K562 treated with DMSO at 1 percent for 4 hours (cell line): ENCODE data around the gene TFE3. TPM values are rescaled to one million over a fixed set of nuclear protein-coding genes. Genes with fewer than 3 reads are reported as not detected.

Experiments
- total RNA-seq: library from RNA; unstranded; fragments of 300-600 nt; gene quantifications from 2 replicates; pipeline ENCODE4 v1.2.3, GENCODE V29; 2022; ENCODE audit not compliant: insufficient read depth

The TFE3 gene
- 25.4 and 31.6 TPM in 2 replicates for total RNA-seq

GRCh38 chrX:49043220-49043986 lies at the start of gene TFE3:
Gene TFE3 (minus strand): TSS chrX:49043357. CDS start chrX:49043226, 131 bp downstream.

GRCh38 chrX:49079489-49080428 lies 36.6 kb upstream of the TFE3 start, which contains the start of gene WDR45:
Gene WDR45 (minus strand): TSS chrX:49079887. CDS start chrX:49078095, 1,792 bp downstream.

GRCh38 chrX:49073601-49074575 lies 30.7 kb upstream of the TFE3 start, which contains the start of gene PRAF2:
Gene PRAF2 (minus strand): TSS chrX:49074002. CDS start chrX:49073987, 15 bp downstream.

GRCh38 chrX:49058794-49059193 lies 15.6 kb upstream of the TFE3 start, which contains the start of gene CCDC120:
Gene CCDC120 (plus strand): TSS chrX:49058999. CDS start chrX:49062042, 3,043 bp downstream.

GRCh38 chrX:49002091-49002935 lies 40.8 kb downstream of the TFE3 start, which contains the start of gene GRIPAP1:
Gene GRIPAP1 (minus strand): TSS chrX:49002264. CDS start chrX:49002229, 35 bp downstream.

Other genes with a start within 250 kb of the TFE3 start
- 61.7 and 64.6 TPM in 2 replicates for gene HDAC6, start 241.3 kb downstream of the TFE3 start, total RNA-seq
- gene ERAS, start 216.8 kb downstream of the TFE3 start, total RNA-seq: not detected in 2 replicates
- 2.7 TPM in 1 of 2 replicates, not detected in the other for gene PCSK1N, start 207.7 kb downstream of the TFE3 start, total RNA-seq
- 197 and 214 TPM in 2 replicates for gene TIMM17B, start 145.6 kb downstream of the TFE3 start, total RNA-seq
- gene PQBP1, start 145.4 kb downstream of the TFE3 start, total RNA-seq: 194 and 217 TPM in 2 replicates
- gene SLC35A2, start 131.7 kb downstream of the TFE3 start, total RNA-seq: 30.7 and 31.4 TPM in 2 replicates
- 84.9 and 120 TPM in 2 replicates for gene PIM2, start 124.3 kb downstream of the TFE3 start, total RNA-seq
- 73.0 and 87.7 TPM in 2 replicates for gene OTUD5, start 85.8 kb downstream of the TFE3 start, total RNA-seq
- gene KCND1, start 71.5 kb downstream of the TFE3 start, total RNA-seq: 3.4 and 3.8 TPM in 2 replicates
- 26.9 and 27.0 TPM in 2 replicates for gene GRIPAP1, start 41.1 kb downstream of the TFE3 start, total RNA-seq
- 3.2 and 4.6 TPM in 2 replicates for gene CCDC120, start 15.6 kb upstream of the TFE3 start, total RNA-seq
- gene PRAF2, start 30.6 kb upstream of the TFE3 start, total RNA-seq: 2.9 and 7.4 TPM in 2 replicates
- gene WDR45, start 36.5 kb upstream of the TFE3 start, total RNA-seq: 130 and 139 TPM in 2 replicates
- gene GPKOW, start 80.4 kb upstream of the TFE3 start, total RNA-seq: 30.7 and 38.3 TPM in 2 replicates
- 4.6 and 7.0 TPM in 2 replicates for gene MAGIX, start 119.4 kb upstream of the TFE3 start, total RNA-seq
- 260 and 274 TPM in 2 replicates for gene PLP2, start 128.5 kb upstream of the TFE3 start, total RNA-seq
- gene PRICKLE3, start 143.0 kb upstream of the TFE3 start, total RNA-seq: 18.2 and 23.2 TPM in 2 replicates
- 0.83 and 2.3 TPM in 2 replicates for gene SYP, start 156.8 kb upstream of the TFE3 start, total RNA-seq
- gene CACNA1F, start 190.0 kb upstream of the TFE3 start, total RNA-seq: 0.33 TPM in 1 of 2 replicates, not detected in the other
- gene CCDC22, start 192.1 kb upstream of the TFE3 start, total RNA-seq: 19.9 and 24.8 TPM in 2 replicates
- not detected in 2 replicates for gene FOXP3, start 221.4 kb upstream of the TFE3 start, total RNA-seq
- gene PPP1R3F, start 226.4 kb upstream of the TFE3 start, total RNA-seq: 3.4 and 4.3 TPM in 2 replicates